GM18858 (cell line): ENCODE data around the gene RSBN1L.
"Not testable (repeated sequence)": the region's sequence is repeated elsewhere in the genome, so short reads cannot be mapped to it uniquely, and the experiment has no call there.

ENCODE experiments used
- ATAC-seq: cut with Tn5 transposase; IDR thresholded peaks from one replicate; pipeline ENCODE4 v1.9.1; 2021; ENCODE audit not compliant: unreplicated experiment

RSBN1L gene

DNA sequence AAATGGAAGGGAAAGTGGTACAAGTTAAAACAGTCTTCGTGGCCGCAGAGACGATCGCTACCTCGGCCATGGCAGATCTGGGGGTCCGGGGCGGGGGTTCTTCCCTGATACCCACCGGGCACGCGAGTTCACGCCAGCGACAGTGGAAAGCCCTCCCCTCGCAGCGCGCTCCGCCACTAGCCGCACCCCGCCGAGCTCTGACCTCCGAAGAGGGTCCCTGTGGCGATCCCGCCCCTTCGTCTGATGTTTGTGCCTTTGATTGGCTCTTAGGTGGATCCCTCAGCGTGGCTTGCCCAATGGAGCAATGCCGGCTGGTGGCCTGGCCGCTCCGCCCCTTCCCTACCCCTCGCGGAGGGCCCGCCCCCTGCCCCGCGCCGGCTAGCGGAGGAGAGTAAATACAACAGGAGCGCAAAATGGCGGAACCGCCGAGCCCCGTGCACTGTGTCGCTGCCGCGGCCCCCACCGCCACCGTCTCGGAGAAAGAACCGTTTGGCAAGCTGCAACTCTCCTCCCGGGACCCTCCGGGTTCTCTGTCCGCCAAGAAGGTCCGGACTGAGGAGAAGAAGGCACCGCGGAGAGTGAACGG is at the start of gene RSBN1L:
RSBN1L (plus strand) TSS at position 403 of the 586 bp plus-strand sequence; CDS start at position 414, 11 bp downstream.
- ATAC-seq: peak; percentile 92

DNA sequence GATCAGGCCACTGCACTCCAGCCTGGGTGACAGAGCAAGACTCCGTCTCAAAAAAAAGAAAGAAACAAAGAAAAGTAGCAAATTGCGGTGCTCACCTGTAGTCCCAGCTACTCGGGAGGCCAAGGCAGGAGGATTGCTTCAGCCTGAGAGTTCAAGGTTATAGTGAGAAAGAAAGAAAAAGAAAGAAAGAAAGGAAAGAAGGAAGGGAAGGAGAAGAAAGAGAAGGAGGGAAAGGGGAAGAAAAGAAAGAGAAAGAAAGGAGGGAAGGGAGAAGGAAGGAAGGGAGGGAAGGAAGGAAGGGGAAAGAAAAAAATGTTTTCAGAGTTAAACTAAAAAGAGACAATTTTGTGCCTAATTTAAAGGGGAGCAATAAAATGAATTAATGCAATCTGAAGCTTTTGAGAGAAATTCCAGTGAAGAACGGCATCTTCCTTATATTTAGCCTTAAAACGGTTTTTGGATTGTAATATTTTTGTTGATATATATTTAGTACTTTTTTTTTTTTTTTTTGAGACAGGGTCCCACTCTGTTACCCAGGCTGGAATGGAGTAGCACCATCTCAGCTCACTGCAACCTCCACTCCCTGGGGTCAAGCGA is 47.4 kb upstream of the RSBN1L start:
- ATAC-seq: no peak

GRCh38 chr7:77649716-77650349 is 46.4 kb upstream of the RSBN1L start:
- ATAC-seq: no peak

DNA sequence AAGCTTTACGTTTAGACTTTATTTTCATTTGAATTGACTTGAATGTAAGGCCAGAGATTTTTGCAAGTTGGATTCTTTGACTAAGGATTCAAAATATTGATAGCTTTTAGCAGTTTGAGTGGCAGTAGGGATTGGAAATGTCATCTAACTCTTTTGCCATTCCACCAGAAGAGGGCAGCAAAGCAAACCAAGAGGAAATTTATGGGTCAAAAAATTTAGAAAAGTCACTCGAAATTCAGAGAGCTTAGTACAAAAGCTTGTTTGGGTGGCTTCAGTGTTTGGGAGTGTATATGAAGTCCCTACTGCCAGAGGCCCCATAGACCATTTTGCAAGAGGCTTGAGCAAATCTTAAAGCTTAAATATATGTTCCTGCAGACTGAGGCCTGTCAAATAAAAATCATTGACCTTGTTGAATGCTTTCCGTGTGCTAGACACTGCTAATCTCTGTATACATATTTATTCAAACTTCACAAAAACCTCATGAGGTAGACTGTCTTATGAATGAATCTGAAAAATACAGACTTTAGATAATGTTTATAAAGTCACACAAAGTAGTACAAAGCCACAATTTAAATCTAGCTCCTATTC is 44.6 kb upstream of the RSBN1L start:
- ATAC-seq: no peak

GRCh38 chr7:77652826-77653225 is 43.4 kb upstream of the RSBN1L start:
- not testable (repeated sequence) for ATAC-seq

DNA sequence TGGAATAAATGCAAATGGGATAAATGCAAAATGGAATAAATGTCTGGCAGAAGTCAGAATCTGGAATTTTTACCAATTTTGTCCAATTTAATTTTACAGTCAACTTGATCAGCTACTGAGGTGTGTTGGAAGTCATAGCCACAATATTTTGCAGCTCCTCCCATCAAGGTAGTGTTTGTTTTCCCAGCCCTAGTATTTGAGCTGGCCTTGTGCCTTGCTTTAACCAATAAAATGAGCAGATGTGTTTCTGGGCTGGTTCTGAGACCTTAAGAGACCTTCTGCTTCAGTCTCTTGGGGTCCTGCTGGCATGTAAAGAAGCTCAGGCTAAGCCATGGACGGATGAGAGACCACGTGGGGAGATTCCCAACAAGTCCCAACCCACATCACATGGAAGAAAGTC is 42.7 kb upstream of the RSBN1L start:
- no peak for ATAC-seq

GRCh38 chr7:77655356-77655755 is 40.9 kb upstream of the RSBN1L start:
- ATAC-seq: no peak

DNA sequence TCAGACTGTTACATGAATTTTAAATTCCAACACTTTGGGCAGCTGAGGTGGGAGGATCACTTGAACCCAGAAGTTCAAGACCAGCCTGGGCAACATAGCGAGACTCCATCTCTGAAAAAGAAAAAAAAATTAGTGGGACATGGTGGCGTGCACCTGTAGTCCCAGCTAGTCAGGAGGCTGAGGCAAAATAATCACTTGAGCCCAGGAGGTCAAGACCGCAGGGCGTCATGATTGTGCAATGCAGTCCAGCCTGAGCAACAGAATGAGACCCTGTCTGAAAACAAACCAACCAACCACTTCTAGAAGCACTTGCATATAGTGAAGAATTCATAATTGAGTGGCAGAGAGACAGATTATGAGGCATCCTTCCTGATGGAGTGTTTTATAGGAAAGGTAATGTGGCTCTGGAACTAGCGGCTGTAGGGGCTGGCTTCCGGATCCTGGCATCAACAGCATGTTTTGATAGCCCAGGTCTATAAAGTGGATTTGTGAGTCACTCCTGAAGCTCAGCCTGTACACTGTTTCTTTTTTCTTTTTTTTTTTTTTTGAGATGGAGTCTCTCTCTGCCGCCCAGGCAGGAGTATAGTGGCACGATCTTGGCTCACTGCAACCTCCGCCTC is 40.3 kb upstream of the RSBN1L start:
- no peak for ATAC-seq

DNA sequence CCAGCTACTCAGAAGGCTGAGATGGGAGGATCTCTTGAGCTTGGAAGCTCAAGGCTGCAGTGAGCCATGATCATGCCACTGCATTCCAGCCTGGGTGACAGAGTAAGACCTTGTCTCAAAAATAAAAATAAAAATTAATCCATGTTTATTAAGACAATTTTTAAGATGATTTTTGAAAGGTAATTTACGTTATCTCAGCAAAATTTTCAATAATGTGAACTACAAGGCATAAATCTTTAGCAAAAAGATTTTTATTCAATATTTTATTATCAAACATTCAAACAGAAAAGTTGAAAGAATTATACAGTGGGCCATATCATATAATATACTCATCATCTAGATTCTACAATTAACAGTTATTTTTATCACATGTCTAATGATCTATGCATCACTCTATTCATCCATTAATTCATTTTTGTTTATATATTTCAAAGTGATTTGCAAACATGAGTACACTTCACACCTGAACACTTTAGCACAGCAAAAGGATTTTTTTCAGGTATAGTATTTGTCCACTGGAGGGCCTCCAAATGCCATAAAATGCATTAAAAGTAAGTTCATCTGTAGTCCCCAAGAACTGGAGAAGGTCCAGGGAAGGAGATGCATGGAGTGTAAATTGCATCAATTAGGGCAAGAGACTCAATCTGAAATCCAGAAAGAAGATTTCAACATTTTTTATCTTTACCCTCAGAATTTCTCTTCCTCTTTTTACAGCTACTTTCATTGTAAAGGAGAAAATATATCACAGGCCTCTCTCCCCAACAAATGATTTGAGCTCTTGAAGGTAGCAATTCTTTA is 38.6 kb upstream of the RSBN1L start:
- no peak for ATAC-seq

GRCh38 chr7:77658928-77659327 is 37.3 kb upstream of the RSBN1L start:
- ATAC-seq: no peak

DNA sequence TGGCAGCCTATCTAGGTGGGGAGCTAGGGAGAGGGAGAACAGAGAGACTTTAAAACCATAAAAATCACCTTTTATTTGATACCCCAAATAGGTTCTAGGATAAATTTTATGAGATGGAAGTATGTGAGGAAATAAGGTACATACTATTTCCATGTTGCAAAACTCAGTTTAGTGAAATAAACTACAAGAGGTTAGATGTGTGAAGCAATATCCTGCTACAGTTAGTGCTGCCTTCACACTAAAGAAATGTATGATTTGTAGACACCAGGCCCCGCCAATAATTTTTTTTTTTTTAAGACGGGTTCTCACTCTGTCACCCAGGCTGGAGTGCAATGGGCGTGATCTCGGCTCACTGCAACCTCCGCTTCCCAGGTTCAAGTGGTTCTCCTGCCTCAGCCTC is 34.4 kb upstream of the RSBN1L start:
- ATAC-seq: no peak

- no peak for ATAC-seq
These were observed 33.4 kb upstream of the RSBN1L start for GRCh38 chr7:77662869-77663268.

DNA sequence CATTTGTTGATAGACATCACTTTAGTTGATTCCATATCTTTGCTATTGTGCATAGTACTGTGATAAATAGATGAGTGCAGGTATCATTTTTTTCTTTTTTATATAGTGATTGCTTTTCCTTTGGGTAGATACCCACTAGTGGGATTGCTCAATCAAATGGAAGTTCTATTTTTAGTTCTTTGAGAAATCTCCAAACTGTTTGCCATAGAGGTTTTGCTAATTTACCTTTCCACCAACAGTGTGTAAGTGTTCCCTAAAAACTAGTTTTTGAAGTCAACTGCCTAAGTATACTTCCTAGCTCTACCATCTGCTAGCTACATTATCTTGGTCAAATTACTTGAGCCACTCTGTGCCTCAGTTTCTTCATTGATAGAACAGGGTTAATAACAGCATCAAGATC is 31.5 kb upstream of the RSBN1L start:
- no peak for ATAC-seq

DNA sequence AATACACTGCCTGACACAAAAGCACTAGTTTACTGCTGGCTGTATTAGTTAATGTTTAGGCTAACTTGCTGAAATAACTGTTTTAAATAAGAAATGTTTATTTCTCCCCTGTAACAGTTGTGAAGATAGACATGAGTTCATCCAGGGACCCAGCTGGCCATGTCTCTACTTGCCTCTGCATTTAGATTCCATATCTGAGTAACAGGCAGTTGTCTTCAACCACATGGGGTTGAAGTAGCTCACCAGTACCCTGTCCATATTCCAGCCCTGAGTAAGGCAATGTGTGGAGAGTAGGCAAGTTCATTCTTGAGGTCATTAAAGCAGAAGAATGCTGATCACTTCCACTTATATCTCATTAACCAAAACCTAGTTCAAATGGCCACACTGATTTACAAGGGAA is 31.1 kb upstream of the RSBN1L start:
- no peak for ATAC-seq

GRCh38 chr7:77667459-77668086 is 28.7 kb upstream of the RSBN1L start:
- no peak for ATAC-seq

GRCh38 chr7:77674878-77675277 is 21.4 kb upstream of the RSBN1L start:
- peak; percentile 78 for ATAC-seq

- ATAC-seq: no peak
These were observed 16.7 kb upstream of the RSBN1L start for GRCh38 chr7:77679608-77680007.

DNA sequence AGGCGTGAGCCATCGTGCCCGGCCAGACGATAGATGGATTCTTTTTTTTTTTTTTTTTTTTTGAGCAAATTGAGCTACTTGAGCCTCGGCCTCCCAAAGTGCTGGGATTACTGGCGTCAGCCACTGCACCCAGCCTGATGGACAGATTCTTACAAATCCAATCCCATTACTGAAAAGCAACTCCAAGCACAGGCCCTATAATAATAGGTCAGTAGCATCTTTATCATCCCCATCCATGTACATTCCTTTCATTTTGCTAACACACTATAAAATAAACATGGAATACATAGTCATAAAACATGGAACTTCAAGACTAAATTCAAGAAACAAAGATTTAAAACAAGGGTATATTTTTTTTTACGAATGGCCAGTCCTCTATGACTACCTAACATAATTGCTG is 16.0 kb upstream of the RSBN1L start:
- ATAC-seq: no peak

DNA sequence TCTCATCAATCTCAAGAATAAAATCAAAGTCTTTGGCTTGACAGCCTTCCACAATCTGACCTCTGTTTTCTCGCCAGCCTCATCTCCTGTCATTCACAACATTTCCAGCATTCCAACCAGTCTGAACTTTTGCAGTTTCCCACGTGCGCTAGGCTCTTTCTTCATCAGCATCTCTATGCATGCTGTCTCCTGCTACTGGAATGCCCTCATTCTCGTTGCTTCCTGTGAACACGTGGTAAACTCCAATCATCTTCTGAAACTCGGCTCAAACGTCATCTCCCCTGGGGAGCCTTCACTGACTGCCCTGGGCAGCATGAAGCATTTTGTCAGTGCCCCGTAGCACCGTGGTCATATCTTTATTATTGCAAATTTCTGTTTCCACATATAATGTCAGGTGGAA is 12.2 kb upstream of the RSBN1L start:
- ATAC-seq: no peak

GRCh38 chr7:77685233-77685632 is 11.0 kb upstream of the RSBN1L start:
- ATAC-seq: no peak
